ENCODE measurements around the gene TAB3.

The TAB3 gene

DNA sequence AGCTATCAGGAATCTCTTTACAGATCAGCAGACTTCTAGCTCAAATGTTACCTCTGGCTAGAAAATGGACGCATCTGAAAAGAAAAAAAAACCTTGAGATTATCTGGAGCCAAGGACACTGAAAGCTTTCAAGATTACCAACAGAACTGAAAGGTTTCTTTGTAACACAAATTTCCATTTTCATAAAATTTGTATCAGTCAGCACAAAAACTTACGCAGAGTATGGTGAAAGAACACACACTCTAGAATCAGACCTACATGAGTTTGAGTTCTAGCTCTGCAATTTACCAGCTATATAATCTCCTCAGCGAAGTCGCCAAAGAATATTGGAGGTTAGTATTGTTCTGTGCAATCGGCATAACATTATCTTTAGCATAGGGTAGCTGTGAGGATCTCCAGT, 1.8 kb downstream of the TAB3 start:
- Histone ChIP-seq H3K9ac (ENCODE audit: low read length in 2 of 2) (no peak overlapping the region), H3K4me3 (ENCODE audit: low read length in 2 of 2) (no peak overlapping the region)

GRCh38 chrX:30885136-30885535, 3.9 kb downstream of the TAB3 start:
- H3K4me3 ChIP-seq (ENCODE audit: low read length in 2 of 2): no peak overlapping the region
- H3K9ac ChIP-seq (ENCODE audit: low read length in 2 of 2): no peak overlapping the region
- H3K27ac ChIP-seq (ENCODE audit: low read length): no peak overlapping the region
- H3K27me3 ChIP-seq (ENCODE audit: control insufficient read depth in 1 of 2, insufficient read depth in 2 of 2, low read length in 2 of 2): no peaks in the 10 kb centered on the region
- no peaks in the 10 kb centered on the region for H3K4me1 ChIP-seq (ENCODE audit: control insufficient read depth, insufficient read depth, low read length)
- H3K36me3 ChIP-seq (ENCODE audit: control insufficient read depth in 2 of 2, insufficient read depth in 2 of 2, low read length in 2 of 2): no peaks in the 10 kb centered on the region
- H3K9me3 ChIP-seq (ENCODE audit: control insufficient read depth in 2 of 2, low read length in 2 of 2): no peaks in the 10 kb centered on the region

More for the DNA sequence above, 1.8 kb downstream of the TAB3 start:
- Histone ChIP-seq H3K4me1 (ENCODE audit: control insufficient read depth, insufficient read depth, low read length) (no peaks in the 10 kb centered on the region), H3K27ac (ENCODE audit: low read length) (no peak overlapping the region), H3K9me3 (ENCODE audit: control insufficient read depth in 2 of 2, low read length in 2 of 2) (no peaks in the 10 kb centered on the region), H3K36me3 (ENCODE audit: control insufficient read depth in 2 of 2, insufficient read depth in 2 of 2, low read length in 2 of 2) (no peaks in the 10 kb centered on the region), H3K27me3 (ENCODE audit: control insufficient read depth in 1 of 2, insufficient read depth in 2 of 2, low read length in 2 of 2) (no peaks in the 10 kb centered on the region)

DNA sequence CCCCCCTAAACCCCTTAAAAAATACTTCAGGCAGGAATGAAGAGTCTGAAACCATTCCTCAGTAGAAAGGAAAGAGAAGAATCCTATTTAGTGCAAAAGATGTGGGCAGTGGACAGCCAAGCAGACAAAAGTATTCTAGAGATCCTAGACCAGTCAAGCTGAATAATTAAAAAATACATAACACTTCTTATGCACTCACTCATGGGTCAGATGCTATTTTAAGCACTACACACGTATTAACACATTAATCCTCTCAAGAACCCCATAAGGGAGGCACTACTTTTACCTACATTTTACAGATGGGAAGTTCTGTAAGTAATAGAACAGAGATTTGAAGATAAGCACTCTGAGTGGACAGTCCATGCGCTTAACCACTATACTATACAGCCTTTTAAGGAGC, 5.9 kb downstream of the TAB3 start:
- no peak overlapping the region for H3K27ac ChIP-seq (ENCODE audit: low read length)

DNA sequence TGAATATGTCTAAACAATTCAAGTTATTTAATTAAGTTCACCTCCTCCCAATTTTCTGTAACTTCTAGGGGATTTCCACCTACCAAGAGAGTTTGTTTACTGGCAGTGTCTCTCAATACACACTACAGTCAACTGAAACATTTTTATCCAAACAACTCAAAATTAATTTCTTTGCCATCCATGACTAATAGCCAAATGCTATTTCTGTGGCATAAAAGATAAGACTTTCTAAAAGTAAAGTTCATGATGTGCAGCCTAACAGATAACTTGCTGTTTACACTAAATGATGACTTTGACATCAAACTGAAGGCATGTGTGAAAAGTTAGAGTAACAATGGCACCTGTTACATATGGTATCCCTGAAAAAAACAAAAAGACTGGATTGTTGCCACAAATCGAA, 7.3 kb downstream of the TAB3 start:
- no peaks in the 10 kb centered on the region for H3K4me1 ChIP-seq (ENCODE audit: control insufficient read depth, insufficient read depth, low read length)
- H3K27me3 ChIP-seq (ENCODE audit: control insufficient read depth in 1 of 2, insufficient read depth in 2 of 2, low read length in 2 of 2): no peaks in the 10 kb centered on the region
- H3K27ac ChIP-seq (ENCODE audit: low read length): no peak overlapping the region
- no peaks in the 10 kb centered on the region for H3K36me3 ChIP-seq (ENCODE audit: control insufficient read depth in 2 of 2, insufficient read depth in 2 of 2, low read length in 2 of 2)
- no peaks in the 10 kb centered on the region for H3K9me3 ChIP-seq (ENCODE audit: control insufficient read depth in 2 of 2, low read length in 2 of 2)
- H3K9ac ChIP-seq (ENCODE audit: low read length in 2 of 2): no peak overlapping the region
- H3K4me3 ChIP-seq (ENCODE audit: low read length in 2 of 2): no peak overlapping the region

More for the DNA sequence above, 5.9 kb downstream of the TAB3 start:
- H3K9ac ChIP-seq (ENCODE audit: low read length in 2 of 2): no peak overlapping the region
- no peaks in the 10 kb centered on the region for H3K27me3 ChIP-seq (ENCODE audit: control insufficient read depth in 1 of 2, insufficient read depth in 2 of 2, low read length in 2 of 2)
- H3K36me3 ChIP-seq (ENCODE audit: control insufficient read depth in 2 of 2, insufficient read depth in 2 of 2, low read length in 2 of 2): no peaks in the 10 kb centered on the region
- no peaks in the 10 kb centered on the region for H3K9me3 ChIP-seq (ENCODE audit: control insufficient read depth in 2 of 2, low read length in 2 of 2)
- no peaks in the 10 kb centered on the region for H3K4me1 ChIP-seq (ENCODE audit: control insufficient read depth, insufficient read depth, low read length)
- no peak overlapping the region for H3K4me3 ChIP-seq (ENCODE audit: low read length in 2 of 2)

GRCh38 chrX:30881390-30881789, 7.7 kb downstream of the TAB3 start:
- Histone ChIP-seq H3K27ac (ENCODE audit: low read length) (no peak overlapping the region), H3K4me3 (ENCODE audit: low read length in 2 of 2) (no peak overlapping the region), H3K36me3 (ENCODE audit: control insufficient read depth in 2 of 2, insufficient read depth in 2 of 2, low read length in 2 of 2) (no peaks in the 10 kb centered on the region), H3K9me3 (ENCODE audit: control insufficient read depth in 2 of 2, low read length in 2 of 2) (no peaks in the 10 kb centered on the region), H3K27me3 (ENCODE audit: control insufficient read depth in 1 of 2, insufficient read depth in 2 of 2, low read length in 2 of 2) (no peaks in the 10 kb centered on the region), H3K4me1 (ENCODE audit: control insufficient read depth, insufficient read depth, low read length) (no peaks in the 10 kb centered on the region), H3K9ac (ENCODE audit: low read length in 2 of 2) (no peak overlapping the region)

DNA sequence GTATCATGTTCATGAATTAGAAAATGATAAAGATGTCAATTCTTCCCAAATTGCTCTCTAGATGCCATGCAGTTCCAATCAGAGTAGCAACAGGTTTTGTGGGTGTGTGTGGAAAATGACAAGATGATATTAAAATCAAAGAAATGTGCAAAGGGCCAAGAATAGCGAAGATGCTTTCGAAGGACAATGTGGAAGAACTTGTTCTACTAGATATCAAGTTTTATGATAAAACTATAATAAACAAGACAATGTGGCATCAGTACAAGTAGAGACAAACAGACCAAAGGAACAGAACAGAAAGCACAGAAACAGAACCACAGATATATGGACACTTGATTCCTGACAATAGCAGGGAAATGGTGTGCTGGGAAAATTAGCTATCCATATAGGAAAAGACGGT, 9.0 kb downstream of the TAB3 start:
- no peaks in the 10 kb centered on the region for H3K9me3 ChIP-seq (ENCODE audit: control insufficient read depth in 2 of 2, low read length in 2 of 2)
- H3K4me1 ChIP-seq (ENCODE audit: control insufficient read depth, insufficient read depth, low read length): no peaks in the 10 kb centered on the region
- H3K27me3 ChIP-seq (ENCODE audit: control insufficient read depth in 1 of 2, insufficient read depth in 2 of 2, low read length in 2 of 2): no peaks in the 10 kb centered on the region
- H3K27ac ChIP-seq (ENCODE audit: low read length): no peak overlapping the region
- H3K4me3 ChIP-seq (ENCODE audit: low read length in 2 of 2): no peak overlapping the region
- H3K9ac ChIP-seq (ENCODE audit: low read length in 2 of 2): no peak overlapping the region
- no peaks in the 10 kb centered on the region for H3K36me3 ChIP-seq (ENCODE audit: control insufficient read depth in 2 of 2, insufficient read depth in 2 of 2, low read length in 2 of 2)

DNA sequence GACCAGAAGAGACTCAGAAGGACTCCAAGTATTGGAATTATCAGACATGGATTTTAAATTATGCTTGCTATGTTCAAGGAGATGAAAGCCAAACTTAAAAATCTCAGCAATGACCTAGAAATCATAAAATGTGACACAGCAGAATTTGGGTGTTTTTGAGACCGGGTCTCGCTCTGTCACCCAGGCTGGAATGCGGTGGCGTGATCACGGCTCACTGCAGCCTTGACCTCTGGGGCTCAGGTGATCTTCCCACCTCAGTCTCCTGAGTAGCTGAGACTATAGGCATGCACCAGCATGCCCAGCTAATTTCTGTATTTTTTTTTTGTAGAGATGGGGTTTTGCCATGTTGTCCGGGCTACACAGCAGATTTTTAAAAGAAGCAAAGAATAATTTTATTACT, 12.7 kb downstream of the TAB3 start:
- Histone ChIP-seq H3K27me3 (ENCODE audit: control insufficient read depth in 1 of 2, insufficient read depth in 2 of 2, low read length in 2 of 2) (no peaks in the 10 kb centered on the region), H3K4me3 (ENCODE audit: low read length in 2 of 2) (no peak overlapping the region), H3K9ac (ENCODE audit: low read length in 2 of 2) (no peak overlapping the region), H3K36me3 (ENCODE audit: control insufficient read depth in 2 of 2, insufficient read depth in 2 of 2, low read length in 2 of 2) (no peaks in the 10 kb centered on the region), H3K27ac (ENCODE audit: low read length) (no peak overlapping the region), H3K9me3 (ENCODE audit: control insufficient read depth in 2 of 2, low read length in 2 of 2) (no peaks in the 10 kb centered on the region), H3K4me1 (ENCODE audit: control insufficient read depth, insufficient read depth, low read length) (no peaks in the 10 kb centered on the region)

DNA sequence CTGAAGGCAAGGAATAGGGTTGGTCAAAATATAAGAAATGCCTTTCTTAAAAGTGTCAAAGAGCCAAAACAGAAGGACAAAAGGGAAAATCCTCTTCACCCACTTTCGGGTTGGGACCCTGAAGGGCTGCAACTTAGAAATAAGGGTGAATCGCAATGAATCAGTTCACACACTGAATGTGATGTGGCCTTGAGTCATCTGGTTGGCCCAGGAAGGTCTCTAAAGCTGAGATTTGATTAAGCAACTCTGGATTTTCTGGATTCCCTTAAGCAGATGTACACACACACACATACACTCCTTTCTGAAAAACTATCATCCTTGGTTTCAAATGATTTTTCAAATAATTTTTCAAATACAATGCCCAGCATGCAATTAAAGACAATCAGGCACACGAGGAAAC, 13.1 kb downstream of the TAB3 start:
- no peak overlapping the region for H3K27ac ChIP-seq (ENCODE audit: low read length)
- H3K4me1 ChIP-seq (ENCODE audit: control insufficient read depth, insufficient read depth, low read length): no peaks in the 10 kb centered on the region
- H3K27me3 ChIP-seq (ENCODE audit: control insufficient read depth in 1 of 2, insufficient read depth in 2 of 2, low read length in 2 of 2): no peaks in the 10 kb centered on the region
- no peaks in the 10 kb centered on the region for H3K9me3 ChIP-seq (ENCODE audit: control insufficient read depth in 2 of 2, low read length in 2 of 2)
- H3K9ac ChIP-seq (ENCODE audit: low read length in 2 of 2): no peak overlapping the region
- no peaks in the 10 kb centered on the region for H3K36me3 ChIP-seq (ENCODE audit: control insufficient read depth in 2 of 2, insufficient read depth in 2 of 2, low read length in 2 of 2)
- no peak overlapping the region for H3K4me3 ChIP-seq (ENCODE audit: low read length in 2 of 2)

- H3K4me3 ChIP-seq (ENCODE audit: low read length in 2 of 2): no peak overlapping the region
- H3K27ac ChIP-seq (ENCODE audit: low read length): no peak overlapping the region
- H3K9me3 ChIP-seq (ENCODE audit: control insufficient read depth in 2 of 2, low read length in 2 of 2): no peaks in the 10 kb centered on the region
- no peaks in the 10 kb centered on the region for H3K27me3 ChIP-seq (ENCODE audit: control insufficient read depth in 1 of 2, insufficient read depth in 2 of 2, low read length in 2 of 2)
- H3K4me1 ChIP-seq (ENCODE audit: control insufficient read depth, insufficient read depth, low read length): no peaks in the 10 kb centered on the region
- no peak overlapping the region for H3K9ac ChIP-seq (ENCODE audit: low read length in 2 of 2)
- H3K36me3 ChIP-seq (ENCODE audit: control insufficient read depth in 2 of 2, insufficient read depth in 2 of 2, low read length in 2 of 2): no peaks in the 10 kb centered on the region
Observed at GRCh38 chrX:30874851-30875250, 14.2 kb downstream of the TAB3 start.

- no peaks in the 10 kb centered on the region for H3K9me3 ChIP-seq (ENCODE audit: control insufficient read depth in 2 of 2, low read length in 2 of 2)
- H3K27me3 ChIP-seq (ENCODE audit: control insufficient read depth in 1 of 2, insufficient read depth in 2 of 2, low read length in 2 of 2): no peaks in the 10 kb centered on the region
- no peak overlapping the region for H3K4me3 ChIP-seq (ENCODE audit: low read length in 2 of 2)
- H3K27ac ChIP-seq (ENCODE audit: low read length): no peak overlapping the region
- H3K9ac ChIP-seq (ENCODE audit: low read length in 2 of 2): no peak overlapping the region
- no peaks in the 10 kb centered on the region for H3K4me1 ChIP-seq (ENCODE audit: control insufficient read depth, insufficient read depth, low read length)
- no peaks in the 10 kb centered on the region for H3K36me3 ChIP-seq (ENCODE audit: control insufficient read depth in 2 of 2, insufficient read depth in 2 of 2, low read length in 2 of 2)
Observed at GRCh38 chrX:30870572-30870971, 18.5 kb downstream of the TAB3 start.

- Histone ChIP-seq H3K4me1 (ENCODE audit: control insufficient read depth, insufficient read depth, low read length) (no peaks in the 10 kb centered on the region), H3K9me3 (ENCODE audit: control insufficient read depth in 2 of 2, low read length in 2 of 2) (no peaks in the 10 kb centered on the region), H3K27ac (ENCODE audit: low read length) (no peak overlapping the region), H3K36me3 (ENCODE audit: control insufficient read depth in 2 of 2, insufficient read depth in 2 of 2, low read length in 2 of 2) (peaks cover 0 to 4% of the 10 kb centered on the region in 2 donors), H3K9ac (ENCODE audit: low read length in 2 of 2) (no peak overlapping the region), H3K27me3 (ENCODE audit: control insufficient read depth in 1 of 2, insufficient read depth in 2 of 2, low read length in 2 of 2) (no peaks in the 10 kb centered on the region), H3K4me3 (ENCODE audit: low read length in 2 of 2) (no peak overlapping the region)
Observed at GRCh38 chrX:30865612-30866011, 23.4 kb downstream of the TAB3 start.

GRCh38 chrX:30865015-30865414, 24.0 kb downstream of the TAB3 start:
- no peaks in the 10 kb centered on the region for H3K9me3 ChIP-seq (ENCODE audit: control insufficient read depth in 2 of 2, low read length in 2 of 2)
- peaks cover 0 to 4% of the 10 kb centered on the region in 2 donors for H3K36me3 ChIP-seq (ENCODE audit: control insufficient read depth in 2 of 2, insufficient read depth in 2 of 2, low read length in 2 of 2)
- no peaks in the 10 kb centered on the region for H3K4me1 ChIP-seq (ENCODE audit: control insufficient read depth, insufficient read depth, low read length)
- no peaks in the 10 kb centered on the region for H3K27me3 ChIP-seq (ENCODE audit: control insufficient read depth in 1 of 2, insufficient read depth in 2 of 2, low read length in 2 of 2)
- H3K4me3 ChIP-seq (ENCODE audit: low read length in 2 of 2): no peak overlapping the region
- H3K27ac ChIP-seq (ENCODE audit: low read length): no peak overlapping the region
- no peak overlapping the region for H3K9ac ChIP-seq (ENCODE audit: low read length in 2 of 2)
